Measurements from ENCODE around the gene CCDC7. TPM values are rescaled to one million over a fixed set of nuclear protein-coding genes. Genes with fewer than 3 reads are reported as not detected.
"Not testable (repeated sequence)": the region's sequence is repeated elsewhere in the genome, so short reads cannot be mapped to it uniquely, and the experiment has no call there.

CCDC7 gene
- total and polyA plus RNA-seq, 10 of the 15 experiments (the other 5 are each of a cell fraction or from before 2014, with no cell fraction given) = 1.8 to 5.6 (median 3.4) TPM

- H3K36me3 ChIP-seq (ENCODE audit: control insufficient read depth in 2 of 2, insufficient read depth in 2 of 2, low read length in 1 of 2); BruUV-seq (replicated peaks); H4K20me1 ChIP-seq (ENCODE audit: control insufficient read depth, insufficient read depth); RAD21 ChIA-PET (ENCODE audit: unreplicated experiment); H3K27me3 ChIP-seq (replicated peaks in 1 of 2; ENCODE audit: control insufficient read depth in 2 of 2, insufficient read depth in 2 of 2, low read length in 1 of 2); H3K4me1 ChIP-seq (ENCODE audit: control insufficient read depth, insufficient read depth, low read length); H3K27ac ChIP-seq (ENCODE audit: control insufficient read depth, insufficient read depth); SMC1A ChIA-PET (ENCODE audit: uncharacterized antibody, unreplicated experiment); H3K9ac ChIP-seq (ENCODE audit: control insufficient read depth, insufficient read depth, low read length); H3K4me2 ChIP-seq (ENCODE audit: control insufficient read depth, insufficient read depth); H3K9me3 ChIP-seq (replicated peaks; ENCODE audit: control insufficient read depth, insufficient read depth, low read length); ATAC-seq; POLR2A ChIA-PET; intact Hi-C loops (cut with micrococcal nuclease; ENCODE audit: unreplicated experiment); H3K4me3 ChIP-seq; H2AFZ ChIP-seq (ENCODE audit: control insufficient read depth, low read depth, low read length); in situ Hi-C loops (cut with MboI); H3K79me2 ChIP-seq (ENCODE audit: control insufficient read depth, insufficient read depth, low read length); FAIRE-seq; DNase-seq (ENCODE audit: low read depth, low spot score): not testable (repeated sequence)
- CTCF ChIA-PET = interaction anchor here (1.6 kb wide), 1 partner anchor 22 kb away, joined by 4 read pairs; no protein-coding TSS in a partner anchor
- WGBS (ENCODE audit: insufficient coverage, insufficient replicate concordance, low lambda C conversion rate, missing lambda C conversion rate) = 32% methylated on average over 3 of the region's 3 CpGs
- peak; percentile 59; the same call in 1 of the 2 replicates for TF ChIP-seq NFYB (IDR thresholded peaks at IDR 0.05; ENCODE audit: insufficient read depth, low read depth, low read length)
Observed at GRCh38 chr10:32601562-32601961, 155.6 kb downstream of the CCDC7 start.

- SMC1A ChIA-PET (ENCODE audit: uncharacterized antibody, unreplicated experiment) = no interaction called here
- BruUV-seq (replicated peaks) = no TSS peak
- no peak for TF ChIP-seq ZNF274 (IDR thresholded peaks at IDR 0.05; ENCODE audit: insufficient read depth, insufficient read length)
- no peak for TF ChIP-seq ZBTB4 (CRISPR knock-in tag; IDR thresholded peaks at IDR 0.05)
- TF ChIP-seq GABPA (IDR thresholded peaks at IDR 0.05; ENCODE audit: low read depth) = no peak
- no peak for TF ChIP-seq SMARCA5 (IDR thresholded peaks at IDR 0.05)
- no peak for TF ChIP-seq IRF5 (IDR thresholded peaks at IDR 0.05; ENCODE audit: borderline replicate concordance)
- no peak for TF ChIP-seq RELA (IDR thresholded peaks at IDR 0.05; ENCODE audit: borderline replicate concordance, partially characterized antibody)
- no peak for TF ChIP-seq STAT1 (conservative IDR thresholded peaks at IDR 0.05)
- no peak for TF ChIP-seq ATF2 (IDR thresholded peaks at IDR 0.05; ENCODE audit: low read length)
- TF ChIP-seq NFYB (IDR thresholded peaks at IDR 0.05; ENCODE audit: insufficient read depth, low read depth, low read length) = no peak
- TF ChIP-seq POLR2AphosphoS5 (IDR thresholded peaks at IDR 0.05; ENCODE audit: low read length) = no peak
- no peak for TF ChIP-seq MYB (IDR thresholded peaks at IDR 0.05; ENCODE audit: borderline replicate concordance, low read depth, low read length)
- TF ChIP-seq CBX5 (IDR thresholded peaks at IDR 0.05; ENCODE audit: low read depth) = no peak
- TF ChIP-seq HDAC6 (IDR thresholded peaks at IDR 0.05; ENCODE audit: unreplicated experiment) = no peak
Observed at GRCh38 chr10:32605787-32606186, 159.8 kb downstream of the CCDC7 start.

More at GRCh38 chr10:32605787-32606186, 159.8 kb downstream of the CCDC7 start:
- ChIA-PET RAD21 (ENCODE audit: unreplicated experiment) (no interaction called here), CTCF (no interaction called here), POLR2A (no interaction called here)
- Histone ChIP-seq H3K27ac (ENCODE audit: control insufficient read depth, insufficient read depth) (no peak overlapping the region), H3K36me3 (ENCODE audit: control insufficient read depth in 2 of 2, insufficient read depth in 2 of 2, low read length in 1 of 2) (no peaks in the 10 kb centered on the region), H3K4me2 (ENCODE audit: control insufficient read depth, insufficient read depth) (no peak overlapping the region), H3K9ac (ENCODE audit: control insufficient read depth, insufficient read depth, low read length) (no peak overlapping the region), H4K20me1 (ENCODE audit: control insufficient read depth, insufficient read depth) (no peaks in the 10 kb centered on the region), H3K79me2 (ENCODE audit: control insufficient read depth, insufficient read depth, low read length) (no peaks in the 10 kb centered on the region), H3K4me3 (no peak overlapping the region), H3K27me3 (replicated peaks in 1 of 2; ENCODE audit: control insufficient read depth in 2 of 2, insufficient read depth in 2 of 2, low read length in 1 of 2) (no peaks in the 10 kb centered on the region), H2AFZ (ENCODE audit: control insufficient read depth, low read depth, low read length) (no peak overlapping the region), H3K4me1 (ENCODE audit: control insufficient read depth, insufficient read depth, low read length) (no peaks in the 10 kb centered on the region), H3K9me3 (replicated peaks; ENCODE audit: control insufficient read depth, insufficient read depth, low read length) (no peaks in the 10 kb centered on the region; the same call in 2 of the 3 replicates)
- FAIRE-seq (no peak), ATAC-seq (no peak), DNase-seq (ENCODE audit: low read depth, low spot score) (no peak)
- intact Hi-C loops (cut with micrococcal nuclease; ENCODE audit: unreplicated experiment) (no loop called here), in situ Hi-C loops (cut with MboI) (no loop called here)
- 0% methylated on average over 2 of the region's 2 CpGs for WGBS (ENCODE audit: insufficient coverage, insufficient replicate concordance, low lambda C conversion rate, missing lambda C conversion rate)
